Sigmoid colon (tissue), 7 donors: ENCODE data around the gene SCTR. TPM values are rescaled to one million over a fixed set of nuclear protein-coding genes. Genes with fewer than 3 reads are reported as not detected.

Source experiments
- DNase-seq: peaks from one replicate; pipeline ENCODE4 v3.0.0-alpha.2; 2019
- H3K27ac ChIP-seq, 4 donors: fragments of 200-600 bp; sonication (generic); one replicate each; pipeline ENCODE4 v1.5.1; 2016 to 2019; ENCODE audit warnings: mild to moderate bottlenecking in 1 of 4
- H3K27me3 ChIP-seq, 3 donors: fragments of 200-600 bp; sonication (generic); one replicate each; pipeline ENCODE4 v1.5.1; 2019; ENCODE audit warnings: mild to moderate bottlenecking in 1 of 3
- H3K36me3 ChIP-seq, 4 donors: fragments of 200-600 bp; sonication (generic); one replicate each; pipeline ENCODE4 v1.5.1; 2016 to 2019
- H3K4me1 ChIP-seq, 4 donors: fragments of 200-600 bp; sonication (generic); one replicate each; pipeline ENCODE4 v1.5.1; 2017 to 2019
- H3K4me3 ChIP-seq, 4 donors: fragments of 200-600 bp; sonication (generic); one replicate each; pipeline ENCODE4 v1.5.1; 2017 to 2019; ENCODE audit warnings: mild to moderate bottlenecking in 2 of 4, moderate library complexity in 1 of 4
- H3K9me3 ChIP-seq, 4 donors: fragments of 200-600 bp in 3 of 4; sonication (generic) in 3 of 4; one replicate each; pipeline versions ENCODE4 v1.5.1 to v1.6.1; 2013 to 2019
- EP300 ChIP-seq, 4 donors: sonication (generic); formaldehyde crosslinking; IDR thresholded peaks; one replicate each; pipeline ENCODE4 v1.6.1; 2017; ENCODE audit warnings: antibody characterized with exemption in 4 of 4
- POLR2A ChIP-seq, 2 donors: fragments of 450-650 bp; IDR thresholded peaks; one replicate each; pipeline ENCODE4 v1.6.1; 2016; ENCODE audit warnings: antibody characterized with exemption in 2 of 2, mild to moderate bottlenecking in 2 of 2, moderate library complexity in 2 of 2
- POLR2AphosphoS5 ChIP-seq, 4 donors: sonication (generic); formaldehyde crosslinking; IDR thresholded peaks; one replicate each; pipeline ENCODE4 v1.6.1; 2017; ENCODE audit warnings: antibody characterized with exemption in 4 of 4
- WGBS, 2 donors: extraction: QIAGEN DNeasy Blood & Tissue Kit; methylation state at CpG; one replicate each; pipeline ENCODE4 v1.1.7; 2013; 5-methylcytosine and 5-hydroxymethylcytosine counted together
- intact Hi-C: fragments of 100-400 bp; cut with DNase I; formaldehyde crosslinking; loops from one replicate; pipeline ENCODE4 v1.15.1; 2023
- polyA plus RNA-seq, 3 donors: library from polyadenylated mRNA; stranded (reverse); fragments of 200-250 nt; gene quantifications; one replicate each; pipeline ENCODE4 v1.2.3, GENCODE V29; 2013
- total RNA-seq, 4 donors: library from RNA; depleted of rRNA; stranded (reverse); fragments of >200 nt; gene quantifications; one replicate each; pipeline ENCODE4 v1.1.0, GENCODE V29; 2016
- TF ChIP-seq, protein P1 (sequence below), 4 experiments: fragments of 450-650 bp in 3 of 4; fragments of 200-600 bp in 1 of 4; IDR thresholded peaks; one replicate each; pipeline ENCODE4 v1.5.1; 2016 to 2019; ENCODE audit warnings: antibody characterized with exemption in 4 of 4, mild to moderate bottlenecking in 3 of 4, moderate library complexity in 2 of 4
- donor health status: healthy with polysubstance abuse.
- donor health status: Bipolar disorder and iron deficiency.
- donor health status: healthy.

Gene SCTR
- total and polyA plus RNA-seq, 7 donors: 0.16 TPM; not detected in 6

DNA sequence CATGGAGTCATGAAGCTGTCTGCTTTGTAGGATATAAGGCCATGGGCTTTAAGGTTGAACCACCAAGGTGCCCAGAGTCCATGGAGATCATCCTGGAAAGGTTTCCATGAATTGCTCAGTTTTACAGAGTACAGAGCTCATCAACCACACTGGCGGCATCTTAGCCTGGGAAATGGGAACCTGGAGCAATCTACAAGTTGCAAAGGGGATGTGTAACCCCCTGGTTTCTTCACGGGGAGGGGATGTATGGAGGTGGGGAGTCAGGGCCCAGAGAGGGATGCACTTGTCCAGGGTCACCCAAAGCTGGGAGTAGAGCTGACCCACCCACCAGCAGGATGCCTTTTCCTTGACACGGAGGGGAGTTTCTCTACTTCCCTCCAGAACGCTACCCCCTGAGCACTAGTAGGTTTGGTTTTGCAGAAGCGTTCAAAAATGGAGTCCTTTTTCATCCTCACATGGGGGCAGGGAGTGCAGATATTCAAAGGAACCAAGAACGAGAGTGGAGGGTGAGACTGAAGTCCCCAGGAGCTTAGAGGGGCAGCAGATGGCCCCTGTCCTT is 85.5 kb downstream of the SCTR start:
- no peak for DNase-seq
- intact Hi-C loops: no loop called here
- WGBS, 2 donors: 91% methylated on average over 6 of the region's 6 CpGs
- TF ChIP-seq EP300 (IDR thresholded peaks at IDR 0.05) (no peak), POLR2AphosphoS5 (IDR thresholded peaks at IDR 0.05) (no peak), POLR2A (IDR thresholded peaks at IDR 0.05) (no peak)
- TF ChIP-seq, protein P1, sequence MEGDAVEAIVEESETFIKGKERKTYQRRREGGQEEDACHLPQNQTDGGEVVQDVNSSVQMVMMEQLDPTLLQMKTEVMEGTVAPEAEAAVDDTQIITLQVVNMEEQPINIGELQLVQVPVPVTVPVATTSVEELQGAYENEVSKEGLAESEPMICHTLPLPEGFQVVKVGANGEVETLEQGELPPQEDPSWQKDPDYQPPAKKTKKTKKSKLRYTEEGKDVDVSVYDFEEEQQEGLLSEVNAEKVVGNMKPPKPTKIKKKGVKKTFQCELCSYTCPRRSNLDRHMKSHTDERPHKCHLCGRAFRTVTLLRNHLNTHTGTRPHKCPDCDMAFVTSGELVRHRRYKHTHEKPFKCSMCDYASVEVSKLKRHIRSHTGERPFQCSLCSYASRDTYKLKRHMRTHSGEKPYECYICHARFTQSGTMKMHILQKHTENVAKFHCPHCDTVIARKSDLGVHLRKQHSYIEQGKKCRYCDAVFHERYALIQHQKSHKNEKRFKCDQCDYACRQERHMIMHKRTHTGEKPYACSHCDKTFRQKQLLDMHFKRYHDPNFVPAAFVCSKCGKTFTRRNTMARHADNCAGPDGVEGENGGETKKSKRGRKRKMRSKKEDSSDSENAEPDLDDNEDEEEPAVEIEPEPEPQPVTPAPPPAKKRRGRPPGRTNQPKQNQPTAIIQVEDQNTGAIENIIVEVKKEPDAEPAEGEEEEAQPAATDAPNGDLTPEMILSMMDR (IDR thresholded peaks at IDR 0.05): no peak
- Histone ChIP-seq H3K27ac (no peak overlapping the region), H3K9me3 (no peaks in the 10 kb centered on the region), H3K36me3 (no peaks in the 10 kb centered on the region), H3K4me3 (no peak overlapping the region), H3K27me3 (no peaks in the 10 kb centered on the region), H3K4me1 (no peaks in the 10 kb centered on the region)

DNA sequence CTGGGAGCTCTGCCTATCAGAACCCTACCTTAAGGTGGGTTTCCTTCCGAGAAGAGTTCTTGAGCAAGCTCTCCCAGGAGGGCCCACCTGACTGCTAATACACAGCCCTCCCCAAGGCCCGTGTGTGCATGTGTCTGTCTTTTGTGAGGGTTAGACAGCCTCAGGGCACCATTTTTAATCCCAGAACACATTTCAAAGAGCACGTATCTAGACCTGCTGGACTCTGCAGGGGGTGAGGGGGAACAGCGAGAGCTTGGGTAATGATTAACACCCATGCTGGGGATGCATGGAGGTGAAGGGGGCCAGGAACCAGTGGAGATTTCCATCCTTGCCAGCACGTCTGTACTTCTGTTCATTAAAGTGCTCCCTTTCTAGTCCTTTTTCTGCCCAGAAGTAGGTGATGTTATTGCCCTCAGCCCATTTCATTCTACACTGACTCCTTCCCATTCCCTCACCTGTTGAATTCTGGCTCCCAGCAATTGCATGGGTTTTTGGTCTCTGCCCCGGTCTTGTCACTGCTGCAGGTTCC is 86.1 kb downstream of the SCTR start:
- Histone ChIP-seq H3K27me3 (no peaks in the 10 kb centered on the region), H3K4me3 (no peak overlapping the region), H3K27ac (no peak overlapping the region), H3K4me1 (no peaks in the 10 kb centered on the region), H3K9me3 (no peaks in the 10 kb centered on the region), H3K36me3 (no peaks in the 10 kb centered on the region)
- WGBS, 2 donors: 80 to 92% methylated on average over 6 of the region's 6 CpGs
- intact Hi-C loops: no loop called here
- DNase-seq: no peak
- TF ChIP-seq POLR2AphosphoS5 (IDR thresholded peaks at IDR 0.05) (no peak), POLR2A (IDR thresholded peaks at IDR 0.05) (no peak), EP300 (IDR thresholded peaks at IDR 0.05) (no peak)
- TF ChIP-seq, protein P1 (IDR thresholded peaks at IDR 0.05): no peak

DNA sequence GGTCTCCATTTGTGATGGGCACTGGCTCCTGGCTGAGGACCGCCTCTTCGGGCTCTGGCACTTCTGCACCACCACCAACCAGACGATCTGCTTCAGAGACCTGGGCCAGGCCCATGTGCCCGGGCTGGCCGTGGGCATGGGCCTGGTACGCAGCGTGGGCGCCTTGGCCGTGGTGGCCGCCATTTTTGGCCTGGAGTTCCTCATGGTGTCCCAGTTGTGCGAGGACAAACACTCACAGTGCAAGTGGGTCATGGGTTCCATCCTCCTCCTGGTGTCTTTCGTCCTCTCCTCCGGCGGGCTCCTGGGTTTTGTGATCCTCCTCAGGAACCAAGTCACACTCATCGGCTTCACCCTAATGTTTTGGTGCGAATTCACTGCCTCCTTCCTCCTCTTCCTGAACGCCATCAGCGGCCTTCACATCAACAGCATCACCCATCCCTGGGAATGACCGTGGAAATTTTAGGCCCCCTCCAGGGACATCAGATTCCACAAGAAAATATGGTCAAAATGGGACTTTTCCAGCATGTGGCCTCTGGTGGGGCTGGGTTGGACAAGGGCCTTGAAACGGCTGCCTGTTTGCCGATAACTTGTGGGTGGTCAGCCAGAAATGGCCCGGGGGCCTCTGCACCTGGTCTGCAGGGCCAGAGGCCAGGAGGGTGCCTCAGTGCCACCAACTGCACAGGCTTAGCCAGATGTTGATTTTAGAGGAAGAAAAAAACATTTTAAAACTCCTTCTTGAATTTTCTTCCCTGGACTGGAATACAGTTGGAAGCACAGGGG is 87.1 kb downstream of the SCTR start:
- H3K27ac ChIP-seq: no peak overlapping the region
- no peak for DNase-seq
- no peak overlapping the region for H3K4me3 ChIP-seq
- H3K36me3 ChIP-seq: no peaks in the 10 kb centered on the region
- WGBS, 2 donors: 92 to 97% methylated on average over 22 of the region's 22 CpGs
- H3K4me1 ChIP-seq: peaks cover 0 to 8% (median 5%) of the 10 kb centered on the region in 4 donors
- no peaks in the 10 kb centered on the region for H3K27me3 ChIP-seq
- TF ChIP-seq POLR2A (IDR thresholded peaks at IDR 0.05): no peak
- TF ChIP-seq, protein P1 (IDR thresholded peaks at IDR 0.05): no peak
- no peak for TF ChIP-seq POLR2AphosphoS5 (IDR thresholded peaks at IDR 0.05)
- no peaks in the 10 kb centered on the region for H3K9me3 ChIP-seq
- intact Hi-C loops: no loop called here

GRCh38 chr2:119435953-119436297 is 88.4 kb downstream of the SCTR start:
- Histone ChIP-seq H3K4me1 (peaks cover 0 to 20% (median 13%) of the 10 kb centered on the region in 4 donors), H3K4me3 (no peak overlapping the region), H3K27me3 (peaks cover 0 to 4% (median 0%) of the 10 kb centered on the region in 3 donors), H3K36me3 (no peaks in the 10 kb centered on the region), H3K27ac (no peak overlapping the region), H3K9me3 (no peaks in the 10 kb centered on the region)
- no peak for DNase-seq
- no peak for TF ChIP-seq POLR2A (IDR thresholded peaks at IDR 0.05)
- TF ChIP-seq, protein P1 (IDR thresholded peaks at IDR 0.05): no peak
- no peak for TF ChIP-seq POLR2AphosphoS5 (IDR thresholded peaks at IDR 0.05)
- no peak for TF ChIP-seq EP300 (IDR thresholded peaks at IDR 0.05)
- 77 to 86% methylated on average over 7 of the region's 7 CpGs for WGBS, 2 donors
- intact Hi-C loops: no loop called here
